Measurements from ENCODE around the gene TIRAP.
"Not testable (repeated sequence)": the region's sequence is repeated elsewhere in the genome, so short reads cannot be mapped to it uniquely, and the experiment has no call there.

The TIRAP gene

DNA sequence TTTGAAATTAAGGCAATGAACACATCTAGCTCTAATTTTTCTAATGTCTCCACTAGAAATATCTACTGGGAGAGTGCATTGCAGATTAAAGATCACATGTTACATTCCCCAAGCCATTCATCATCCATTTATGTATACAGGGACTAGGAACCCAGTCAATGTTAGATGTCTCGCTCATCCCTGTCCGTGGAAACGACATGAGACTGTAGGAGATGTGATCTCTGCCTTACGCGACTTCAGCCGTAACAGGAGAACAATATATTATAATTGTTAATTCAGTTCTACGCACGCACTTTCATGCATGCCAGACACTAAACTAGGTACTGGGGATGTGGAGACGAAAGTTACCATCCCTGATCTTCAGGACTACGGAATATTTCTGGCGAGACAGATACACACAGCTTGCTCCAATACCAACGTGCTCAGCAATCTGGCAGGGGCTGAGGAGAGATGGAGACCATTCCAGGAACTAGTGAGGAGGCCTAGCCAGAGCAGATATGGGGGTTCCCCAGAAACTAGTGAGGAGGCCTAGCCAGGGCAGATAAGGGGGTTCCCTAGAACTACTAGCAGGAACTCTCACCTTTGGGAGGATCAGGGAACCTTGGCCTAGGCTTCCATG, 21.7 kb downstream of the TIRAP start:
- peak overlapping the region; percentile 90 for H3K27ac ChIP-seq
- no peak for TF ChIP-seq ZFX (IDR thresholded peaks at IDR 0.05)
- TF ChIP-seq, protein P1, sequence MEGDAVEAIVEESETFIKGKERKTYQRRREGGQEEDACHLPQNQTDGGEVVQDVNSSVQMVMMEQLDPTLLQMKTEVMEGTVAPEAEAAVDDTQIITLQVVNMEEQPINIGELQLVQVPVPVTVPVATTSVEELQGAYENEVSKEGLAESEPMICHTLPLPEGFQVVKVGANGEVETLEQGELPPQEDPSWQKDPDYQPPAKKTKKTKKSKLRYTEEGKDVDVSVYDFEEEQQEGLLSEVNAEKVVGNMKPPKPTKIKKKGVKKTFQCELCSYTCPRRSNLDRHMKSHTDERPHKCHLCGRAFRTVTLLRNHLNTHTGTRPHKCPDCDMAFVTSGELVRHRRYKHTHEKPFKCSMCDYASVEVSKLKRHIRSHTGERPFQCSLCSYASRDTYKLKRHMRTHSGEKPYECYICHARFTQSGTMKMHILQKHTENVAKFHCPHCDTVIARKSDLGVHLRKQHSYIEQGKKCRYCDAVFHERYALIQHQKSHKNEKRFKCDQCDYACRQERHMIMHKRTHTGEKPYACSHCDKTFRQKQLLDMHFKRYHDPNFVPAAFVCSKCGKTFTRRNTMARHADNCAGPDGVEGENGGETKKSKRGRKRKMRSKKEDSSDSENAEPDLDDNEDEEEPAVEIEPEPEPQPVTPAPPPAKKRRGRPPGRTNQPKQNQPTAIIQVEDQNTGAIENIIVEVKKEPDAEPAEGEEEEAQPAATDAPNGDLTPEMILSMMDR (conservative IDR thresholded peaks at IDR 0.05) = no peak

DNA sequence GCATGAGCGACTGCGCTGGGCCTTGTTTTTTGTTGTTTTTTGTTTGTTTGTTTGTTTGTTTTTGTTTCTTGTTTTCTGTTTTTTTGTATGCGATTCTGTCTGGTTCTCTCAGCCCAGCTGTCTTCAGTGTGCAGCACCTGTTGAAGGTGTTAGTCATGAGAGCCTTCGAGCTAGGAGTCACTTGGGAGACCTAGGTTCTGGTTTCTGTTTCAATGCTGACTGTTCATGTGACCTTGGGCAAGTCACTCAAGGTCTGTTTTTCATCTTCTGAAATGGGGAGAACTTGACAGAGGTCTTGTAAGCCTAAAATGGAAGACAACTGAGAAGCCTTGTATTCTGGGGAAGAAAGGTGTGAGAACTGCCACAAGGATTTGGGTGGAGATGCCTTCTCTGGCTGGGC, 22.8 kb downstream of the TIRAP start:
- no peak for TF ChIP-seq ZFX (IDR thresholded peaks at IDR 0.05)
- TF ChIP-seq, protein P1 (conservative IDR thresholded peaks at IDR 0.05) = no peak
- no peak overlapping the region for H3K27ac ChIP-seq

DNA sequence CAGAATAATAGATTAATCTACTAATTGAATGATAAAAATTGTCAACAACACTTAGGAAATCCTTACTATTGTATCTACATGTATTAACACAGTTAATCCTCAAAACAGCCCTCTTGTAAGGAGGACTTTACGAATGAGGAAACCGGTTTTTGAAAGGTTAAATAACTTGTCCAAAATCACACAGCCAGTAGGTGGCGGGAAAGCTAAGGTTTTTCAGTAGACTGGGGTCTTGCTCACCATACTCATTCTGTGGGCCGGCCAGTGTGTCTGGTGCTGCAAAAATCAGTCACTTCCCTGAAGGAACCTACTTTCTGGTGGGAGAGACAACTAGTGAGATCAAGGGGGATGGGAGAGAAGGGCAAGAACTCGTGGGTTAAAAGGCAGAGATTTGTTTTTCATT, 24.8 kb downstream of the TIRAP start:
- H3K27ac ChIP-seq = no peak overlapping the region
- TF ChIP-seq, protein P1 (conservative IDR thresholded peaks at IDR 0.05) = no peak
- TF ChIP-seq ZFX (IDR thresholded peaks at IDR 0.05) = no peak

DNA sequence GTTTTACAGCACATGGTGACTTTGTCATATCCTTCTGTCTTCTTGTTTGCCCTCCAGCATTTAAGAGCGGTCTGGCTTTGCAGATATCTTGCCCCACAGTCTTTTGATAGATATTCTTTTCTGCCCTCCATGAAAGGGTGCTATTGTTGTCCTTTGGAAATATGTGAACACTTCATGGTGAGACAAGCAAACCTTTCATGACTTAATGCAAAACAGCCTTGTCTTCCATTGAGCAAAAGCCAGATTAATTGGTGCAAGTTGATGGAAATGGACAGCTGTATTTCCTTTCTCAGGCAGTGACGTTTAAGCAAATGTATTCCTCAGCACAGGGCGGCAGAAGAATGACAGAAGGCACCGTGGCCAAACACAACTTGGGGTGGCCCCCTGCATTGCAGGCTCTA, 25.4 kb downstream of the TIRAP start:
- H3K27ac ChIP-seq = no peak overlapping the region
- TF ChIP-seq, protein P1 (conservative IDR thresholded peaks at IDR 0.05) = no peak
- no peak for TF ChIP-seq ZFX (IDR thresholded peaks at IDR 0.05)

DNA sequence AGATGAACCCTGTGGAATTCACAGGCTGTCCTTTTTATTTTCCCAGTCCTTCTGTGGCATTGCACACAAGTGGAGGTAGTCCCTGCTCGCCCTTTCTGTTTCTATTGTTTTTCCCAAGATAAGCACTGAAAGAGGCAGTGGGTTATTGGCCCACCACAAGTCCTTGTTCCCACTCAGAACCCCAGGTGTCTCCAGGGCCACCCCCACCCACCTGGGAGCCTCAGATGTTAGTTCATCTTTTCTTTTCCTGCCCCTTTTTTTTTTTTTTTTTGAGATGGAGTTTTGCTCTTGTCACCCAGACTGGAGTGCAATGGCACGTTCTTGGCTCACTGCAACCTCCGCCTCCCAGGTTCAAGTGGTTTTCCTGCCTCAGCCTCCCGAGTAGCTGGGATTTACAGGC, 25.9 kb downstream of the TIRAP start:
- H3K27ac ChIP-seq = not testable (repeated sequence)

DNA sequence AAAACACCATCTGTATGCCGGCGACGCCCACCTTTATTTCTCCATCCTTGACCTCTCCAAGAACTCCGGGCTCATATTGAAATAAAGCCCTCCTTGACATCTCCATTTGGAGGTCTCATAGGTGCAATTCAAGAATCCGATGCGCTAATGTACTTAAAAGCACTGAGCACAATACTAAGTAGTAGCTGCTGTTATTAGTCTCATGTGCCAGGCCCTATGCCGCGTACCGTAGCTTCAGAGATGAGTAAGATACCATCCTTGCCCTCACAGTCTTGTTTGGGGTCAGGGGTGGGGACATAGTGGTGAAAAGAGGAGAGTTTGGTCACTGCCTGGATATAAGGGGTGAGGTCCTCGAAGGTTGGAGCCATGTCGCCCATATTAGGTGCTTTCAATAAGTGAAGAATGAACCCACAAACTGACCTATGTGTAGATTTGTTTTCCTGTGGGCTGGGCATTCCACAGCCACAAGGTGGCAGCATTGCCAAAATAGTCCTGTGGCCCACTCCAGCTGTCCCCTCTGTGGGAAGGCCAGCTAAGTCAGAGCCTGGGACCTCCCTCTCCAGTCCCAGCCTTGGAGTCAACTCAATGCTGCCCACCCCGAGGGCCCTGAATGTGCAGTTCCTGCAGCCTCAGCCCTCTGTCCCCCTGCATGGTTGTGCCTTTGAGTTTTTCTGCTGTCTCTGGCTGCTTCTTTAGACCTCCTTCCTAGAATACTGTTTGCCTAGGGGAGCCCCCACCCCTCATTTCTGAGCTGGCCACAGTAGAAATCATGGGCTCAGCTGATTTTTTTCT, 27.5 kb downstream of the TIRAP start:
- no peak overlapping the region for H3K27ac ChIP-seq
- no peak for TF ChIP-seq ZFX (IDR thresholded peaks at IDR 0.05)
- TF ChIP-seq, protein P1 (conservative IDR thresholded peaks at IDR 0.05) = peak; percentile 91

DNA sequence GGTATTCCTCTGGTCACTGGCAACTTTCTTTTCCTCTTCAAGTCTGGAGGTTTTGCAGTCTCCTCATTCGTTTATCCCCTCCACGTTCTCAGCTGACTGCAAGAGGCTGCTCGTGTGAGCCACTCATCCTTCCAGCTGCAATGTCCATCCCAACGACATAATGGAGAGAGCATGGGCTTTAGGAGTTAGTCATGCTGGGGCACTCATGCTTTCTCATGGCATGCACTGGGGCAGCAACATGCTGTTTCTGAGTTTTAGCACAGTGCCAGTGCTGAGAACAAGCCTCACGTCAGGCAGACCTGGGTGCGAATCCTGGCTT, 28.1 kb downstream of the TIRAP start:
- TF ChIP-seq, protein P1 (conservative IDR thresholded peaks at IDR 0.05) = no peak
- TF ChIP-seq ZFX (IDR thresholded peaks at IDR 0.05) = no peak
- H3K27ac ChIP-seq = no peak overlapping the region
